Measurements from ENCODE around the gene KIAA2012.

The KIAA2012 gene

GRCh38 chr2:202249521-202250253, 176.6 kb downstream of the KIAA2012 start (continued):
- TF ChIP-seq ZNF132 (tag by site-specific recombination; IDR thresholded peaks at IDR 0.05; ENCODE audit: borderline replicate concordance) (no peak), ZBTB11 (tag by site-specific recombination; conservative IDR thresholded peaks at IDR 0.05; ENCODE audit: low read depth) (no peak), OSR2 (tag by site-specific recombination; IDR thresholded peaks at IDR 0.05) (no peak), ZNF202 (tag by site-specific recombination; IDR thresholded peaks at IDR 0.05; ENCODE audit: borderline replicate concordance) (no peak), ZNF629 (tag by site-specific recombination; IDR thresholded peaks at IDR 0.05) (no peak), ZNF596 (tag by site-specific recombination; IDR thresholded peaks at IDR 0.05) (no peak), ZFHX2 (tag by site-specific recombination; conservative IDR thresholded peaks at IDR 0.05) (no peak), ZNF792 (tag by site-specific recombination; IDR thresholded peaks at IDR 0.05) (no peak), ZNF426 (tag by site-specific recombination; IDR thresholded peaks at IDR 0.05) (no peak)

- no peaks in the 10 kb centered on the region for H3K36me3 ChIP-seq (ENCODE audit: control insufficient read depth in 2 of 2, insufficient read depth in 1 of 2, low read length in 2 of 2)
- ChIA-PET CTCF (interaction anchor here (0.6 kb wide), 1 partner anchor 253 kb away, joined by 3 read pairs; no protein-coding TSS in a partner anchor), POLR2A (interaction anchor here (0.6 kb wide), 2 partner anchors 10 to 11 kb away, joined by 3 to 4 read pairs; no protein-coding TSS in a partner anchor)
- H3K4me1 ChIP-seq (ENCODE audit: control insufficient read depth, insufficient read depth, low read length), result no peaks in the 10 kb centered on the region
- no peak overlapping the region for H3K4me3 ChIP-seq (ENCODE audit: low read depth, low read length)
- H3K27ac ChIP-seq (ENCODE audit: extremely low read depth, low read depth, low read length), result no peak overlapping the region
- H3K9me3 ChIP-seq (ENCODE audit: control insufficient read depth, insufficient read depth, low read depth, low read length), result no peaks in the 10 kb centered on the region
- no peak for TF ChIP-seq KLF16 (tag by site-specific recombination; IDR thresholded peaks at IDR 0.05)
- no peak for TF ChIP-seq ZNF155 (tag by site-specific recombination; IDR thresholded peaks at IDR 0.05)
- TF ChIP-seq ZNF830 (tag by site-specific recombination; IDR thresholded peaks at IDR 0.05; ENCODE audit: low read depth), result no peak
- TF ChIP-seq ZNF37A (tag by site-specific recombination; IDR thresholded peaks at IDR 0.05), result no peak
- TF ChIP-seq ZIC2 (tag by site-specific recombination; IDR thresholded peaks at IDR 0.05), result no peak
- TF ChIP-seq ZBTB11 (tag by site-specific recombination; conservative IDR thresholded peaks at IDR 0.05; ENCODE audit: low read depth), result no peak
- no peak for TF ChIP-seq ZNF704 (tag by site-specific recombination; IDR thresholded peaks at IDR 0.05)
Observed at GRCh38 chr2:202251494-202251893, 178.4 kb downstream of the KIAA2012 start.
